NOMO-1 treated with DMSO at 0.1 percent for 48 hours (cell line): ENCODE results near the gene PACS2.
A peak's percentile ranks its signal among the peaks of the same experiment; 100 is the strongest.

Experiments used
- DNase-seq: peaks from one replicate; lab custom pipeline; 2025; ENCODE audit not compliant: unreplicated experiment; lab: John Stamatoyannopoulos, UW

The PACS2 gene

DNA sequence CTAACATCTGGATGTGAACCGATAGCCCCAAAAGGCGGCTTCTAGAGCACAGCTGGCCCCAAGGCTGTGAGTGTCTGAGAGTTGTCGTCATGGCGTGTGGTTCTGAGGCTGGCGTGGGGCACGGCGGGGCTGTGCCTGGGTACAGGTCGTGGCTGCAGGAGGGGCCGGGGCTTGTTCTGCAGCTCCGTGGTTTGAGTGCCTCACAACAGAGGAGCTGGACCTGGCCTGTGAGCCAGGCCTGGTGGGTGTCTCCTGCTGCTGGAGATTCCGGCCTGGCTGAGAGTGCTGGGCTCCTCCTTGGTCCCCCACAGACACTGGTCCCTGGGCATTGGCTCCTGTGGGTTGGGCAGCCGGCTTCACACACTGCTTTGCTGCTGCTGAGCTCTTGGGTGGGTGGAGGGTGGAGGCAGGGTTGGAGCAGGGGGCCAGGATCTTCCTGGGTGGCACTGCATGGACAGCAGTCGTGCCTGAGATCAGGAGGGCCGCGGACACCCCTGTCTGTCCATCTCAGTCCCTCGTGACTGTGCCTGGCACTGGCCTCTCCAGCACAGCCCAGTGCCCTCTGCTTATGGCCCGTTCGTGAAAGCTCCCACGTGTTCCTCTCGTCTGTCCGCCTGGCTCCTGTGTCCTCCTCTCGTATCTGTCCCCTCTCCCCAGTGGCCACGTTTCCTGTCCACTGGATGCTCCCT is 52.0 kb downstream of the PACS2 start:
- no peak for DNase-seq

DNA sequence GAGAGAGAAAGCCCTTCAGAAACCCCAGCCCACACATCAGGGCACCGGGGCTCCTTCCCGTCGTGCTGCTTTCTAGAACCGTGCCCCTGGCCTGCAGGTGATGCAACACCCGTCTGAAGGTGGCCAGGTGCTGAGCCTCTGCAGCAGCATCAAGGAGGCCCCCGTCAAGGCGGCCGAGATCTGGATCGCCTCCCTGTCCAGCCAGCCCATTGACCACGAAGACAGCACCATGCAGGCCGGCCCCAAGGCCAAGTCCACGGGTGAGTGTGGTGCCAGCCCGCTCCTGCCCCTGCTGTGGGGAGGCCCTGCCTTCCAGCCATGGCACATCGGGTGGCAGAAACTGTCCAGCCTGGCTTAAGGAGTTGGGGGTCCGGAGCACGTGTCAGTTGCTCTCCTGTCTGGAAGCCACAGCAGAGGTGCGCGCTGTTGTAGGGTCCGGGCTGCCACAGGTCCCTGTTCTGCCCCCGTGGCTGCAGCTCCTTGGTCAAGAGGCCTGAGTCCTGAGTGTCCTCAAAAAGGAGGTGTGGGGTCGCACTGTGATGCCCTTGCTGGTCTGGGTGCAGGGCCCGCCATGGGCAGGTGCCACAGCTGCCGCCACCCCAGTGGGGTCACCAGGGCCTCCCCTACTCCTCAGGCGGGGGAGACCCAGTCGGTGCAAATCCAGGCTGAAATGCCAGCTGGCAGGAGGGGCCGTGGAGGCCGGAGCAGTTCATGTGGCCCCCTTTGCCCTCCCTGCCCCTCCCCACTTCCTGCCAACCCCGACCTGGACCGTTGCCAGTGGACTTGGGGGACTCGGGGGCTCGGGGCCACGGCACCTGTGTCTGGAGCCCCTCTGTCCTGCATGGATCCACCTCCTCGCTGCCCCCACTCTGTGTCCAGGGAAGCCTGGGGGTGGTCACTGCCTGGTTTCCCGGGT is 52.8 kb downstream of the PACS2 start:
- no peak for DNase-seq

GRCh38 chr14:105368032-105368417 is 53.5 kb downstream of the PACS2 start:
- no peak for DNase-seq

DNA sequence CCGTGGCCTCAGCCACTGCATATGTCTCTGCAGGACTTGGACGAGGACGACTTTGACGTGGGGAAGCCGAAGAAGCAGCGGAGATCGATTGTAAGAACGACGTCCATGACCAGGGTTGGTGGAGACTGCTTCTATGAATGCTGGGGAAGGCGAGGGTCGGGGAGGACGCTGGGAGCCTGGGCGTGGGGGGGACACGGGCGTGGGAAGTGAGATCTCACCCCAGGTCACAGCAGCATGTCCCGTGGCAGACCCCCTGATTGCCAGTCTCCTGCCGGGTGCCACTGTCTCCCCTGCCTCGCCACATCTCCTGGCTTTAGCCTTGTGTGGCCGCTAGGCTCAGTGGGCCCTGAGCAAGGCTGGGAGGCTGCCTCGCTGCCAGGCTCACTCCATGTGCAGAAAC is 53.9 kb downstream of the PACS2 start:
- DNase-seq: no peak

DNA sequence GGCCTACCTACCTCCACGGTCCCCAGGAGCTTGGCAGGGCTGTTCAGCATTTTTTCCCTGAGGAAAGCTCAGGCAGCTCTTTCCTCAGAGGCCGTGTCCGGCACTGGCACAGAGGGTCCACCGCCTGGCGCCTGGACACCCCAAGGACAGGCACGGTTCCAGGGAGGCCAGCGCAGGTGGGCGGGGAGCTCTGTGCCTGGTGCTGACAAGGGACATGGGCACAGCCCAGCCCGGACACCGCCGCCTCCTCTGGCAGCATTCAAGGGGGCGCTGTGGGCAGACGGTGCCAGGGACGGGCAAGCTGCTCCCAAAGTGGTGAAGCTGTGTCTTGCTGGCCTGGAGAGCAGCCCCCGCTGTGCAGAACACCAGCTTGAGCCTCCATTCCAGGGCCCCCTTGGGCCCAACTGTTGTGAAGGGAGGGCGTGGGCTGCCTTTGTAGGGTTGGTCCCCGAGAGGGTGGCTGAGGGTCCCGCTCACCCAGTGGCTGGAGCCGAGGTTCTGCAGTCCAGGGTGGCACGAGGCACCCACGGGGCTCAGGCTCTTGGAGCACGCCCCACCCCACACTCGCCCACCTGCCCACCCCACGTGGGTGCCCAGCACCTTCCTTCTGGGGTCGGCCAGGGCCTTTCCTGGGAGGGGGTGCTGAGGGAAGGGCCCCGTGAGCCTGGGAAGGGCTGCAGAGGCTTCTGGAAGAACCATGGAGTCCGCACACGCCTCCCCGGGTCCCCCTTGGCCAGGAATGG is 54.5 kb downstream of the PACS2 start:
- DNase-seq: no peak

DNA sequence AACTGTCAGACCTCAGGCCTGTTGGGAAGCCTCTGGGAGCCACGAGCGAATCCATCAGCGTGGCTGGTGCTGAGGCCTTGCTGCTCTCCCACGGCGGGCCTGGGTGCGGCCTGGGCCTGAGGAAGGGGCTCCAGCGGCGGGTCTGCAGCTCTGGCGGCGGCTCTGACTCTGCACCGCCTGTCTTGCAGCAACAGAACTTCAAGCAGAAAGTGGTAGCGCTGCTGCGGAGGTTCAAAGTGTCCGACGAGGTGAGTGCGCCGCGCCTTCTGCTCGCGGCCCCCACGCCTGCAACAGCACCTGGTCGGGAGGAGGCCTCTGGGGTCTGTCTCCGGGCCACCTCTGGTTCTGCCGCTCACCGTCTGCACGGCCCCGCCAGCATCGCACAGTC is 55.1 kb downstream of the PACS2 start:
- no peak for DNase-seq

DNA sequence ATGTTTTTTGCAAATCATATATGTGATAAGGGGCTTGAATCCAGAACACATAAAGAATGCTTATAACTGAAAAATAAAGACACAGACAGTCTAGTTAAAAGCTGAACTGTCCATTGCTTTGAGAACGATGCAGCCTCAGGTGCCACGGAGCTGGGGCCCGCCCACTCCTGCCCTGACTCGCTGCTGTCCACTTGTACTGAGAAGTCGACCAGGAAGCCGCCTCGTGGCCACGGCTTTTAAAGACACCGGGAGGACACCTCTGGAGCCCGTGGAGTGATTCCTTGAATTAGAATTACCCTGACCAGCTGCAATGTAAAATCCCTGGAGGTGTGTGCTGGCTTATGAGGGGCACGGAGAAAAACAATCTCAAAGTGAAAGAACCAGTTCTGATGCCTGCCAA is 59.8 kb downstream of the PACS2 start:
- no peak for DNase-seq

DNA sequence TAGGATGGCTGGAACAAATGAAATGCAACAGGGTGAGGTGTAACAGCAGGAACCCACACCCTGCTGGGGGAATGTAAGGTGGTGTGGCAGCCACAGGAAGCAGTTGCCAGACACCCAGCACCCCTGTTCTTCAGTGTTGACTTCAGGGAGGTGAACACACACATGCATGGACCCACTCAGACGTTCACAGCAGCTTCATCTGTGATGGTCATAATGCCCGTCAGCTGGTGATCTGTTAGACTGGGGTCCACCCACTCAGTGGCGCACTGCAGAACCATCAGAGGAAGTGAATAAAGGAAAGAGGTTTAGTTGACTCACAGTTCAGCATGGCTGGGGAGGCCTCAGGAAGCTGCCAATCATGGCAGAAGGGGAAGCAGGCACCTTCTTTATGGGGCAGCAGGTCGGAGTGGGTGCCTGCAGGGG is 61.1 kb downstream of the PACS2 start:
- DNase-seq: peak; percentile 74

DNA sequence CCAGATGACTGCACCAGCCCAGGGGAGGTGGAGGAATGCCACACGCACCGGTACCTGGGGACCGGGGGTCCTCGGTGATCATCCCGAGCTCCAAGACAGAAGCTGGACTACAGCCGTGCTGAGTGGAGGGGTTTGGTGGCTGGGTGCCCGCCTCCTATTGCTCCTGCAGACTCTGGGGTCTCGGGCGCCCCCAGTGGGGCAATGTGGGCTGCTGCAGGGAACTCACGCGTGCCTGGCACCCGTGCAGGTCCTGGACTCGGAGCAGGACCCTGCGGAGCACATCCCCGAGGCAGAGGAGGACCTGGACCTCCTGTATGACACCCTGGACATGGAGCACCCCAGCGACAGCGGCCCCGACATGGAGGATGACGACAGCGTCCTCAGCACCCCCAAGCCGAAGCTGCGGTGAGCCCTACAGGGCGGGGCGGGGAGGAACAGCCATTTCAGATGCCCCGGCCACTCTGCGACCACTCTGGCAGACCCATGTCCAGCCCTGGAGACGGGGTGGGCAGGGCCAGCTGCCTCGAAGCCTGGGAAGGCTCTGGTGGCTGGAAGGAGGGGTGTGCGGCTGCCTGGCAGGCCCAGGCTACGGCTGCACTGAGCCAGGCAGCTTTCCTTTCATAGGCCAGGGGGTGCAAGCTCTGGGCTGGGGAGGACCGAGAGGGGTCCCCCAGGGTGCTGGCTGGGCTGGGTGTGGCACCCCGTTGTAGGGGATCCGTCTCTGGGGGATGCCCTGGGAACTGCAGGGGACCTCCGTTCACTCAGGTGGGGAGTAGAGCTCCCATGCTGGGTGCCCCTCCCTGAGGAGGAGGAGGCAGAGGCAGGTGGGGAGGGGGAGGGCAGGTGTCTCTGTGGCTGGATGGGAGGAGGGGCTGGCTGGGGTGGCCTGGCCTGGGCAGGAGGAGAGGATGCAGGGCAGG is 62.2 kb downstream of the PACS2 start:
- no peak for DNase-seq

DNA sequence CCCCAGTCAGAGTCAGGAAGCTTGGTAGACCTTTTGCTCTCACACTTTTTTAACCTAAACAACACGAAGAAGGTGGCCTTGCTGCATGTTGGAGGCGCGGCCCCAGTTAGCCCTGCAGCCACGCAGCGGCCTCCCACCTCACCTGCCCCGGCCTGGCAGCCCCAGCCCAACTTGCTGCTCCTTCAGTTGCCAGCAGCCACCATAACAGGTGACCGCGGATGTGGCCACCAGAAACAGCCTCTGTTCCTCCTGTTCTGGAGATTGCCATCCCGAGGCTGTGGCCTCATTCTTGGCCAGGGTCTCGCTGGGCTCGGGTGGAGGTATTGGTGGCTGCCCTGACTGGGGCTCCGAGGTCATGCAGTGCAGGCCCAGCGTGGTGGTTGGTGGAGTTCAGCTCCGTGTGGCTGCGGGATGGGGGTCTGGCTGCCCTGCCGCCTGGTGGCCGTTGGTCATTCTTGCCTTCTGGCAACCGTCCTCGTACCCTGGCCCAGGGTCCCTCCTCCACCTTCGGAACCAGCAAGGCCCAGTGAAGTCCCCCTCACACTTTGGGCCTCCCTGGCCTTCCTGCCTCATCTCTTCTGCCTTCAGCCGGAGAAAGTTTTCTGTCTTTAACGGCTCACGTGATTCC is 63.1 kb downstream of the PACS2 start:
- DNase-seq: no peak

DNA sequence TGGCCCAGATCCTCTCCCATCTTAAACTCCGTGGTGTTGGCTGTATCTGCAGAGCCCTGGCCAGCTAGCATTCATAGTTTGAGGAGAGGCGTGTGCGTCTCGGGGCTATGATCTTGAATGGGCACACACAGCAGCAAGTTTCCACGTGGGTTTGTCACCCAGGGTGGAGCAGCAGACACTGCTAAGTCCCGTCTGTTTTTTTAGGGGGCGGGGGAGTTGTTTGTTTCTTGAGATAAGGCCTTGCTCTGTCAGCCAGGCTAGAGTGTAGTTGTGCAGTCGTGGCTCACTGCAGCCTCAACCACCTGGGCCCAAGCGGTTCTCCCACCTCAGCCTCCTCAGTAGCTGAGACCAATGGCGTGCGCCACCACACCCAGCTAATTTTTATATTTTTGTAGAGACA is 63.7 kb downstream of the PACS2 start:
- no peak for DNase-seq

DNA sequence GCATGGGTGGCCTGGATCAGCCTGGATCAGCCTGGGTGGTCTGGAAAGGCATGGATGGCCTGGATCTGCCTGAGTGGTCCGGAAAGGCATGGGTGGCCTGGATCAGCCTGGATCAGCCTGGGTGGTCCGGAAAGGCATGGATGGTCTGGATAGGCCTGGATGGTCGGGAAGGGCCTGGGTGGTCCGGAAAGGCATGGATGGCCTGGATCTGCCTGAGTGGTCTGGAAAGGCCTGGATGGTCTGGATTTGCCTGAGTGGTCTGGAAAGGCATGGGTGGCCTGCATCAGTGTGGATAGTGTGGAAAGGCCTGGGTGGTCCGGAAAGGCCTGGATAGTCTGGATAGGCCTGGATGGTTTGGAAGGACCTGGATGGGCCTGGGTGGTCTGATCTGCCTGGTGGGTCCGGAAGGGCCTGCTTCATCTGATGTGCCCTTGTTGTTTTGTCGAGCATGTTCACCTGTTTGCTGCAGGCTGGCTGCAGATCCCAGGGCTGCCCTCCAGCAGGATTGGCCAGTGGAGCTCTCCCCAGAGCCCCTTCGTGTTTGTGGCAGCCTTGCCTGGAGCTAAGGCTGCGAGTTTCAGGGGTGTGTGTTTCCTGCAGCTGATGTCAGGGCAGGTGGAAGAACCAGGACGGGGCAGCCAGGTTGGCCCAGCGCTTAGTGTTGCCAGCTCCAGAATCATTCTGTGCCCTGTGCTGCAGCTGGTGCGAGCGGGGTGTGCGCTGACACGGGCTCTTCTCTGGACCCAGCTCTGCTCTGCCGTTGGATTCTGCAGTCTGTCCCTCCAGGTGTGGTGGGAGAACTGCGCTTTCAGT is 64.5 kb downstream of the PACS2 start:
- DNase-seq: no peak

DNA sequence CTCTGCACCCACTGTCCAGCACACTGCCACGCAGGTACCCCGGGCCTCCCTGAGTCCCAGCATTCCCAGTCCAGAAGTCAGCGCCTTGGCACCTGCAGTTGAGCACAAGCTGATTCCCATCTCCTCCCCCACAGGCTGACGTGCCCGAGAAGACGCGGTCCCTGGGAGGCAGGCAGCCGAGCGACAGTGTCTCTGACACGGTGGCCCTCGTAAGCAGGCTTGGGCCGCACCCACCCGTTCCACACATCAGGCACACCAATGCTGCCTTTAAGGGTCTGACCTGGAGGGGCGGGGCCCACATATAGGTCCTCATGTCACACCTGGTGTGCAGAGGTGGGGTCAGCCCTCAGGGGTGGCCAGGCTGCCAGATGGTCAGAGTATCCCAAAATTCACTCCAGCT is 65.4 kb downstream of the PACS2 start:
- no peak for DNase-seq

GRCh38 chr14:105380756-105381155 is 66.2 kb downstream of the PACS2 start:
- no peak for DNase-seq

DNA sequence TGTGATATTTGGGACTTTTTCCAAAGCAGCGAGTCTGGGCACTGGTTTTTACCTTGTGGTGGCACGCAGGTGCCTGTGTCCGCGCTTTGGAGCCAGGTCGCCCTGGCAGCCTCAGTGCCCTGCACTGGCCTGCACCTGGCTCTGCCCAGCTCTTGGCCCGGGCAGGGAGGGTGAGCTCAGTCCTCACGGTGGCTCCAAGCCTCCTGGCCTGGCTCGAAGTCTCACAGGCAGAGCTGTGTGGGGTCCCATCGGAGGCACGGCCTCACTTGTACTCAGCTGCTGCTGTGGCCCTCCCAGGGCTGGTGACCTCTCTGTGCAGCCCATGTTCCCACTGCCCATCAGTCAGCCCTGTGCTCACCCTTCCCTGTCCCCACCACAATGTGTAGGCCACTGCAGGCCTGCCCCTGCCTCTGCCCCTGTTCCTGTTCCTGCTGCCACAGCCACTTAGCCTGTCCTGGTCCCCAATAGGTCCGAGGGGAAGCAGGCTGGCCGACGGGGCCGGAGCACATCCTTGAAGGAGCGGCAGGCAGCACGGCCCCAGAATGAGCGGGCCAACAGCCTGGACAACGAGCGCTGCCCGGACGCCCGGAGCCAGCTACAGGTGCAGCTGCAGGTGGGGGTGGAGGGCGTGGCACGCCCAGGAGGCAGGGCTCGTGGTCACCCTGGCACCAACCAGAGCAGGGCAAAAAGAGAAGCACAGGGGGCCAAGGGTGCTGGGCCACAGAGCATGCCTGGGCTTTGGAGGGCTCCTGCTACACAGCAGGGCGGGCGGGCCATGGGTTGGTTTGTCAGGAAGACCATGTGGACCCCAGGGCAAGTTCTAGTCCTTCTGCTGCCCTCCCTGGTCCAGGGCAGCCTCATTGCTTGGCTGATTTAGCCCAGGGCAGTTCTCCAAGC is 67.1 kb downstream of the PACS2 start:
- no peak for DNase-seq

DNA sequence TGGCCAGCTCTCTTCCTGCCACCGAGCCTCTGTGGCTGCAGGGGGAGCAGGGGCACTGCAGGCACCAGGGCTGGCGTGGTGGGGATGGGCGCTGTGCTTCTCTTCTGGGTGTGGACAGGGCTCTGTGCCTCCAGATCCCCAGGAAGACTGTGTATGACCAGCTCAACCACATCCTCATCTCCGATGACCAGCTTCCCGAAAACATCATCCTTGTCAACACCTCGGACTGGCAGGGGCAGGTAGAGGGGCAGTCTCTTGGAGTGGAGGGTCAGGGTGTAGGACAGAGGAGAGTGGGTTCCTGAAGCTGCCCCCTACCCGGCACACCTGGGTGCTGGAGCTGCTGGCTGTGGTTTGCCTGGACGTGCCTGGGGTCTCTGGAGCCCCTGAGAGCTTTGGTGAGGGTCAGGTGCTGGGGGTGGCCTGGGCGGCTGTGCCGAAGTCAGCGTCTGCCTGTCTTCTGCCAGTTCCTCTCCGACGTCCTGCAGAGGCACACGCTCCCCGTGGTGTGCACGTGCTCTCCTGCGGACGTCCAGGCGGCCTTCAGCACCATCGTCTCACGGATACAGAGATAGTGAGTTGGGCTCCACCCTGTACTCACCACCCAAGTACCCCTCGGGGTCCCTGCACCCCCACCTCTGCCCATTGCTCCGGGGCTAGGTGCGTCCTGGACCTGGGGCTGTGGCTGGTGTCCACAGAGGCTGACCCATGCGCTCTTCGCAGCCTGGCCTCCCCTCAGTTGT is 68.0 kb downstream of the PACS2 start:
- DNase-seq: no peak

DNA sequence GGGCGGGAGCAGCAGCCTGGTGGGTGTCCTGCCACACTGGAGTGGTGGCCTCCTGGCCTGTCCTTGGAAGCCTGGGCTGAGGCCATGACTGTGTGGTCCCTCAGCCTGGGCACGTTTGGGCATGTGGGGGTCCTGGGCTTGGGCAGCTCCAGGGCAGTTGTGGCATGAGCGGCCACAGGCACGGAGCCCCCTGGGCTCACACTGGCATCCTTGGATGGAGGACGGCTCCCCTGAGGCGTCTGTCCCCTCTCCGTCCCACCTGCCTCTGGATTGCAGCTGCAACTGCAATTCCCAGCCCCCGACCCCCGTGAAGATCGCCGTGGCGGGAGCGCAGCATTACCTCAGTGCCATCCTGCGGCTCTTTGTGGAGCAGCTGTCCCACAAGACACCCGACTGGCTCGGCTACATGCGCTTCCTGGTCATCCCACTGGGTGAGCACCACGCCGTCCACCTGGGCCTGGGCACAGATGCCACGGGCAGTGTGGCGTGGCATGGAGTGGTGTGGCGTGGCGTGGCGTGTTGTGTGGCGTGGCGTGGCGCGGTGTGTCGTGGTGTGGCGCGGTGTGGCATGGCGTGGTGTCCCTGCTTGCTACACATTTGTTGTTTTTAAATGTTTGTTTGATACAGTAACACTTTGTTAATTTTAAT is 68.7 kb downstream of the PACS2 start:
- no peak for DNase-seq
